Kidney tubule cell (primary cell): ENCODE measurements around the gene TMEM220.
"Not testable (repeated sequence)": the region's sequence is repeated elsewhere in the genome, so short reads cannot be mapped to it uniquely, and the experiment has no call there.

Experiments
- DNase-seq: peaks from one replicate; pipeline ENCODE4 v3.0.0-alpha.2; 2018; ENCODE audit warnings: low spot score

The TMEM220 gene

GRCh38 chr17:10754861-10755591 lies 25.2 kb upstream of the TMEM220 start:
- DNase-seq, result no peak

GRCh38 chr17:10754109-10754508 lies 24.3 kb upstream of the TMEM220 start:
- peak; percentile 33 for DNase-seq

DNA sequence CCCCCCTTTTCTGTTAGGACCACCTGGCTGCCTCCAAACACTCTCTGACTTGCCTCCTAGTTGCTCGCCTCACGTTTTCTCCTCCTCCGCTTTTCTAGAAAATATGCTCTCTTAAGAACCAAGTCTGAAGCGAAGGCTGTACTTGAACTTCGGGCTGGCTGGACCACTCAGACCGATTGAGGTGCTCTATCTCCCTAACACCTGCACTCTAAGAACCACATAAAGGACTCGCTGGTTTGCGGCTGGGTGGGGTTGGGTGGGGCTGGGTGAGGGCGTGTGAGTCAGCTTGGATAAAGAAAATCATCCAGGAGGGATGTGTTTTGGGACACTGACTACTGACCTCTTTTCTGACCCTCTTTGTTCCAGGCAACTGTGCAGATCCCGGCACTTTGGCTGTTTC lies 22.9 kb upstream of the TMEM220 start:
- DNase-seq, result no peak

GRCh38 chr17:10751563-10751962 lies 21.7 kb upstream of the TMEM220 start:
- DNase-seq, result no peak

DNA sequence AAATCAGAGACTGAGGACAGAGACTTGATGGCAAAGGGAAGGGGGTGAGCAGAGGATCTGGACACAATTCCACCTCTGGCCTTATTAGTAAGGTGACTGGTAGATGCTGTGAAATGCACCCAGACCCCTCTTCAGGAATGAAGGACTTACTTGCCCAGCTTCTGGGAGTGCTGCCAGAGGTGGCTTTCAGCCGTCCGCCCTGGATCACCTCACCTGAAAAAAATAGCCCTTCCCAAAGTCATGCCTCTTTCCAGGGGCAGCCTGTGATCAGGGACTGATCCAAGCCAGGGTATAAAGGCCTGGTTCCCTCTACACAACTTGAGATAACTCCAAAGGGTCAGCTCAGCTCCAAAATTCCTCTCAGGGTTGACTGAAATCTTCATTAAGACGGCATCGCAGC lies 20.4 kb upstream of the TMEM220 start:
- no peak for DNase-seq

DNA sequence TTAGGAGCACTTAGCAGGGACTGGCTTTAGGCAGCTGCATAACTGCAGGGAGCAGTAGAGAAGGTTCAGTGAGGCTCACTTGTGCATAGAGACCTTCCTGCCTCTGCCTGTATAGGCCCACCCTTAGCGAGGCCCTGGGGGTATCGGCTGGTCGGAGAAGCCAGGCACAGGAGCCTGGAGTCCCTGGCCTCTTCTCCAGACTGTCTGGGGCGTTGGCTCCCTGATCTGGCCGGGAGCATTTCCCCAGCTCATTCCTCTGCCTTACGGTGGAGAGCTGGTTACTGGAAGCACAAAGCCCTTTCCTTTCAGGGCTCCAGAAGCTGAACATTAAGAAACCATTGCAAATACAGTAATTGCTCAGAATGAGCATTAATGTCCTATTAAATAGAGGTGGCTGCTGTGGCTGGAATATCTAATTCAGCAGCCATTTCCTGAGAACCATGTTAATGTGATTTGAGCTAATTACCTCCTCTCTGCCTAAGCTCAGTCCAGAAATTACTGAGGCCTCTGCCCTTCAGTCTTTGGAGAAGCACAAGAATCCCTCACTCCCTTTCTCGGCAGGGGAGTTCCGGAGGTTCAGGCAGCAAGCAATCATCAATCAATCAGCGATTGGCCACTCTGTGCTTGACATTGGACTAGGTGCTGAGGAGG lies 18.8 kb upstream of the TMEM220 start:
- DNase-seq, result no peak

GRCh38 chr17:10745231-10745630 lies 15.4 kb upstream of the TMEM220 start:
- DNase-seq, result no peak

GRCh38 chr17:10744501-10745000 lies 14.7 kb upstream of the TMEM220 start:
- no peak for DNase-seq

- no peak for DNase-seq
Measured at GRCh38 chr17:10743316-10744009, 13.6 kb upstream of the TMEM220 start.

DNA sequence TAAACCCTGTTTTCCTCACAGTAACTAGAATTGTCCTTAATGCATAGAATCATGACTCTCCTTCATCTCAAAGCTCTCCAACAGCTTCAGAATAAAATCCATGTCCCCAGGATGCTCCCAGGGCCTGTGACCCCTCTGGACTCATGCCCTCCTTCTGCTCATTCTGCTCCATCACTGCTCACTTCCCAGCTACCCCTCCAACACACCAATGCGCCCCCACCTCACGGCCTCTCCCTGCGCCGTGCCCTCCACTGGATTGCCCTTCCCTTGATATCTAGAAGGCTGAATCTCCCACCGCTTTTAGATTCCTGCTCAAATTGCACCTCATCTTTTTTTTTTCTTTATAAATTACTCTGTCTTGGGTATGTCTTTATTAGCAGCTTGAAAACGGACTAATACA lies 12.6 kb upstream of the TMEM220 start:
- DNase-seq, result no peak

DNA sequence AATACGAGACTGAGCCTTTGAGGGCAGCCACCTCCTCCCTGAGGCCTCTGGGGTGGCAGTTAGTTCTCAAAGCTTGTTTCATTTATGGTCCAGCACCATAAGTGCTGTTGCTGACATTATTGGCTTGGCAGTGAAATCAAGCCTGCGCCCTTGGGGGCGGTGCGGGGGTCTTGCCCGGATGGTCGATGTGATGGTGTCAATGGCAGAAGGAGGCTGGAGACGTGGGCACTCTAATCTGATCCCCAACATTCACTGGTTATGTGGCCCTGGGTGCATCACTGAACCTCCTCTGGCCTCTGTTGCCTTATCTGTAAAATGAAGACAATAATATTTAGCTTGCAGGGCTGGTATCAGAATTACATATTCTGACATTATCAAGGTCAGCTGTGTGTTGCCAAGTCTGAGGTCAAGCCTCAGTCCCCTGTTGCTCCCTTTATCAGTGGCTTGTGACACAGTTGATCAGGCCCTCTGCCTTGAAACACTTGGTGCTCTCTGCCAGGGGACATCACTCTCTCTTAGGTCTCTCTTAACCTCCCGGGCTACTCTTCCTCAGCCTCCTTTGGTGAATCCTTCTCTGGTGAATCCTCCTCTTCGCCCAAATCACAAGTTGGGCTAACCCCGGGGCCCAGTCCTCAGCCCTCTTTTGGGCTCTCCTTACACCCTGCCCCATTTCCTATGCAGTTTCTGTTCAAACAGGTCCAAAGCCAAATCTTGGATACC lies 11.8 kb upstream of the TMEM220 start:
- no peak for DNase-seq

- no peak for DNase-seq
Measured at GRCh38 chr17:10739386-10739785, 9.6 kb upstream of the TMEM220 start.

- no peak for DNase-seq
Measured at GRCh38 chr17:10738521-10739258, 8.9 kb upstream of the TMEM220 start.

GRCh38 chr17:10737736-10738135 lies 7.9 kb upstream of the TMEM220 start:
- DNase-seq, result no peak

- DNase-seq, result peak; percentile 65
Measured at GRCh38 chr17:10737168-10737622, 7.4 kb upstream of the TMEM220 start.

GRCh38 chr17:10735821-10736220 lies 6.0 kb upstream of the TMEM220 start:
- DNase-seq, result no peak

GRCh38 chr17:10735251-10735650 lies 5.4 kb upstream of the TMEM220 start:
- DNase-seq, result no peak

DNA sequence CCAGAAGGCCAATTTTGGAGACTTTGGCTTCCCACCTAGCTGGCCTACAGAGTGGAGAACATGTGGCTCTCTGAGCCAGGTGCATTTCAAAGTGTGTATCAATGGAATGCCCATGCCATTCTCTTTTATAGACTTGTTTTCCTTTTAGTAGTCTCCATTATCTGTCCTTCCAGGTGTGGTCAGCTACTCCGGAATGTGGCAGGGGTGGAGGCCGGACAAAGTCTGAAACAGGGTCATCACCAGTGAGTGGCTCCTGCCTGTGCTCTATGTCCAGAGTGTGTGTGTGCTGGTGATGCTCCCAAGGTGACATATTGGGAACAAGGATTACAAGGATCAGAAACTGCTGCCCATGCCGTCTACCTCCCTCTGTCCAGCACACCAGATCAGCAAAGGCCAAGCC lies 3.8 kb upstream of the TMEM220 start:
- no peak for DNase-seq

DNA sequence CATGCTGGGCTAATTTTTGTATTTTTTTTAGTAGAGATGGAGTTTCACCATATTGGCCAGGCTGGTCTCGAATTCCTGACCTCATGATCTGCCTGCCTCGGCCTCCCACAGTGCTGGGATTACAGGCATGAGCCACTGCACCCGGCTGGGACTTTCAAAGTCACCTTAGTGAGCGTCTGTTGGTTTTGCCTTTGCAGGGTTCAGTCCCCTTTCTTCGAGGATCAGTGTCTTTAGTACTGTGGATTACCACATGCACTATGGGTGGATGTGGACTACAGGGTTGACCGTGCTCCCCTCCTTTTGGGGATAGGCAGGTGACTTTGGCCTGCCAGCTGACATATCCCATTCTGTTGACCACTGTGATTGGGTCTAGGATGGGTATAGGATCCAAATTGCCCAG lies 2.3 kb upstream of the TMEM220 start:
- not testable (repeated sequence) for DNase-seq

DNA sequence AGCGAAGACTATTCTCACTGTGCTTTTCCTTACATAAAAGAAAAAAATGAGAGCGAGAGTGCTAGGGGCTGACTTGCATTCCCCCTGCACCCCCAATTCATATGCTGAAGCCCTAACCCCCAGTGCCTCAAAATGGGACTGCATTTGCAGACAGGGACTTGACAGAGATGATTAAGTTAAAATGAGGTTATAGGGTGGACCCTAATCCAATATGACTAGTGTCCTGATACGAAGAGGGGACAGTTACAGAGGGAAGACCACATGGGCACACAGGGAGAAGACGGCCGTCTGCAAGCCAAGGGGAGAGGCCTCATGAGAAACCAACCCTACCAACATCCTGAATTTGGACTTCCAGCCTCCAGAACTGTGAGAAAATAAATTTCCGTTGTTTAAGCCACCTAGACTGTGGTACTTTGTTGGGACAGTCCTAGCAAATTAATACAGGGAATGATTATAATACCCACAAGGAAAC lies 1.6 kb upstream of the TMEM220 start:
- no peak for DNase-seq

DNA sequence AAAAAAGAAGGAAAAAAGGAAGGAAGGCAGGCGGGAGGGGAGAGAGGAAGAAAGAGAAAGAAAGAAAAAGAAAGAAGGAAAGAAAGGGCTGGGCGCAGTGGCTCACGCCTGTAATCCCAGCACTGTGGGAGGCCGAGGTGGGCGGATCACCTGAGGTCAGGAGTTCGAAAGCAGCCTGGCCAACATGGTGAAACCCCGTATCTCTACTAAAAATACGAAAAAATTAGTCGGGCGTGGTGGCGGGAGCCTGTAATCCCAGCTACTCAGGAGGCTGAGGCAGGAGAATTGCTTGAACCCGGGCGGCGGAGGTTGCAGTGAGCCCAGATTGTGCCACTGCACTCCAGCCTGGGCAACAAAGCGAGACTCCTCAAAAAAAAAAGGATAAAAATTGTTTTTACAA lies 424 bp upstream of the TMEM220 start:
- DNase-seq, result not testable (repeated sequence)
